Measurements from ENCODE around the gene DDX54.

DNA sequence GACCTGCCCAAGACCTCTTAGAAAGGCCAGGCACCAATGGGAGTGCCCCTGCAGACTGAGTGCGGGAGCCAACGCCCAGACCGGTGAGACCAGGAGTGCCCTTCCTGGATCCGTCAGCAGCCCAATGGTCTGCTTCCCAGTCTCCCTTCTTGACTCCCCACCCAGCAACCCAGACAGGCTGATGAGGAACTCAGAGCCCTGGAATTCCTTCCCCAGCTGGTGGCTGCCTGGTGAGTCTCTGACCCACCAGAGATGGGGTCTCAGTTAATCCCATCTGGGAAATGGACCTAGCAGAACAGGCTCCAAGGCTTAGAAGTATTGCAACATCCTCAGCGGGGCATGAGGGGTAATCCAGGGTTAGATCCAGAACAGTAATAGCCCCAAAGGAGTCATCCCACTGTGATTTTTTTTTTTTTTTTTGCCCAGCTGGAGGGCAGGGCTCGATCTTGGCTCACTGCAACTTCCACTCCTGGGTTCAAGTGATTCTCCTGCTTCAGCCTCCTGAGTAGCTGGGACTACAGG is 48.2 kb downstream of the DDX54 start:
- no peak for TF ChIP-seq POLR2AphosphoS5 (IDR thresholded peaks at IDR 0.05; ENCODE audit: borderline replicate concordance, low read depth, low read length)
- no peak for TF ChIP-seq EZH2 (IDR thresholded peaks at IDR 0.05)

All from SK-N-MC (cell line).